ENCODE results near the gene PTPRG. TPM values are rescaled to one million over a fixed set of nuclear protein-coding genes. Genes with fewer than 3 reads are reported as not detected.

Gene PTPRG
- polyA plus RNA-seq, 1 donor (not counting 4 experiments of a cell fraction or from before 2014, with no cell fraction given): 12.1 TPM

DNA sequence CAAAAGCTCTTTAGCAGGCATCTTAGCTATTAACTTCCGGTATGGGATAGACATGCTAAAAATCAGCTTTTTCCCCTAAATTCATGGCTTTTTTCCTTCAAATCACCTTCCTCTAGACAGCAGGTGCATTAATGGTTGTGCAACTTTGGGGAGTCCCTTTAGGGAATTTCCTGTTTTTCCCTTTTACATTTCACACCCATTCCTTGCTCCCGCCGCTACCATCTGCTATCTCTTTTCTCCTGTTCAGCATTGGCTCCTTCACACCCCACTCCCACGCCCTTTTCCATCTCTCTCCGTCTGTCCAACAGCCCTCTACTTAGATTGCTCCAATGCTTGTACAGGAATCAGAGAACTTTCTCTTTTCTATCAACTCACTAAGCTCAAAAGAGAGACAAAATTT is 768.6 kb downstream of the PTPRG start:
- H3K36me3 ChIP-seq (ENCODE audit: control insufficient read depth in 2 of 2, extremely low read depth in 1 of 2, insufficient read depth in 2 of 2, low read length in 2 of 2): no peaks in the 10 kb centered on the region
- no peak for FAIRE-seq
- dilution Hi-C loops (cut with MboI; ENCODE audit: extremely low pct_ligation_motif_present, low sequenced_read_pairs): no loop called here

DNA sequence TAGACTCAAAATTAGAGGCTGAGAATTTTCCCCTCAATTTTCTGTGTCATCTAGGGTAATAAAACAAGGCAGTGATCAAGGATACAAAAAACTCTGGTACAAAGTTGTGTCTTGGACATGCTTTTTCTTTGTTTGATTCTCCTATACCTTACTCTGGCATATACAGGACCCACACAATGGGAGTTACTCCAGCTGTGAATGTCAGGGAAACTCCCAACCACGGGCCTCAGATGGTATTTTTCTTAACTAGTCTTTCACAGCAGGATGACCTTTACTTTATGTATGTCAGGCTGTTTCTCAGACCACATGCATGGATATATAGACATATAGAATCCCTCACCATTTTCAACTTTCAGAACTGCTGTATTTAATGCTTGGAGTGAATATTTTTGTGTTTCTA is 770.6 kb downstream of the PTPRG start:
- H4K20me1 ChIP-seq (ENCODE audit: control insufficient read depth, extremely low read depth, insufficient read depth, low read length): no peaks in the 10 kb centered on the region
- H3K79me2 ChIP-seq (ENCODE audit: control insufficient read depth, insufficient read depth, low read length): no peaks in the 10 kb centered on the region
- dilution Hi-C loops (cut with MboI; ENCODE audit: extremely low pct_ligation_motif_present, low sequenced_read_pairs): no loop called here
- H3K4me3 ChIP-seq (ENCODE audit: control insufficient read depth in 2 of 3, extremely low read depth in 1 of 3, insufficient read depth in 2 of 3, low read depth in 1 of 3, low read length in 3 of 3): no peak overlapping the region
- no peak overlapping the region for H3K4me2 ChIP-seq (ENCODE audit: control insufficient read depth, extremely low read depth, insufficient read depth, low read depth, low read length)
- no peaks in the 10 kb centered on the region for H3K36me3 ChIP-seq (ENCODE audit: control insufficient read depth in 2 of 2, extremely low read depth in 1 of 2, insufficient read depth in 2 of 2, low read length in 2 of 2)
- H3K9ac ChIP-seq (ENCODE audit: control insufficient read depth, extremely low read depth, insufficient read depth, low read length): no peak overlapping the region
- H3K4me1 ChIP-seq (ENCODE audit: control insufficient read depth, extremely low read depth, insufficient read depth, low read length): no peaks in the 10 kb centered on the region
- H3K27ac ChIP-seq (ENCODE audit: control insufficient read depth, insufficient read depth, low read length): no peak overlapping the region
- no peaks in the 10 kb centered on the region for H3K27me3 ChIP-seq (ENCODE audit: control insufficient read depth, extremely low read depth, insufficient read depth, low read length)
- no peaks in the 10 kb centered on the region for H3K9me3 ChIP-seq (ENCODE audit: control insufficient read depth, low read depth, low read length)
- no peak for DNase-seq (ENCODE audit: low read depth, low spot score)
- no peaks in the 10 kb centered on the region for H3K9me1 ChIP-seq (ENCODE audit: control insufficient read depth, extremely low read depth, insufficient read depth, low read length)
- TF ChIP-seq, protein P1, sequence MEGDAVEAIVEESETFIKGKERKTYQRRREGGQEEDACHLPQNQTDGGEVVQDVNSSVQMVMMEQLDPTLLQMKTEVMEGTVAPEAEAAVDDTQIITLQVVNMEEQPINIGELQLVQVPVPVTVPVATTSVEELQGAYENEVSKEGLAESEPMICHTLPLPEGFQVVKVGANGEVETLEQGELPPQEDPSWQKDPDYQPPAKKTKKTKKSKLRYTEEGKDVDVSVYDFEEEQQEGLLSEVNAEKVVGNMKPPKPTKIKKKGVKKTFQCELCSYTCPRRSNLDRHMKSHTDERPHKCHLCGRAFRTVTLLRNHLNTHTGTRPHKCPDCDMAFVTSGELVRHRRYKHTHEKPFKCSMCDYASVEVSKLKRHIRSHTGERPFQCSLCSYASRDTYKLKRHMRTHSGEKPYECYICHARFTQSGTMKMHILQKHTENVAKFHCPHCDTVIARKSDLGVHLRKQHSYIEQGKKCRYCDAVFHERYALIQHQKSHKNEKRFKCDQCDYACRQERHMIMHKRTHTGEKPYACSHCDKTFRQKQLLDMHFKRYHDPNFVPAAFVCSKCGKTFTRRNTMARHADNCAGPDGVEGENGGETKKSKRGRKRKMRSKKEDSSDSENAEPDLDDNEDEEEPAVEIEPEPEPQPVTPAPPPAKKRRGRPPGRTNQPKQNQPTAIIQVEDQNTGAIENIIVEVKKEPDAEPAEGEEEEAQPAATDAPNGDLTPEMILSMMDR (optimal IDR thresholded peaks at IDR 0.05 in 1 of 3, IDR thresholded peaks at IDR 0.05 in 1 of 3, conservative IDR thresholded peaks at IDR 0.05 in 1 of 3; ENCODE audit: extremely low read depth in 1 of 3, insufficient read depth in 2 of 3, low read length in 3 of 3): no peak
- no peak for TF ChIP-seq EZH2 (IDR thresholded peaks at IDR 0.05; ENCODE audit: low read length)
- no peak overlapping the region for H2AFZ ChIP-seq (ENCODE audit: control insufficient read depth, low read length)
- FAIRE-seq: no peak

More for the DNA sequence above, 768.6 kb downstream of the PTPRG start:
- Histone ChIP-seq H3K9me1 (ENCODE audit: control insufficient read depth, extremely low read depth, insufficient read depth, low read length) (no peaks in the 10 kb centered on the region), H3K4me3 (ENCODE audit: control insufficient read depth in 2 of 3, extremely low read depth in 1 of 3, insufficient read depth in 2 of 3, low read depth in 1 of 3, low read length in 3 of 3) (no peak overlapping the region), H3K4me2 (ENCODE audit: control insufficient read depth, extremely low read depth, insufficient read depth, low read depth, low read length) (no peak overlapping the region), H2AFZ (ENCODE audit: control insufficient read depth, low read length) (no peak overlapping the region), H3K27me3 (ENCODE audit: control insufficient read depth, extremely low read depth, insufficient read depth, low read length) (no peaks in the 10 kb centered on the region), H3K4me1 (ENCODE audit: control insufficient read depth, extremely low read depth, insufficient read depth, low read length) (no peaks in the 10 kb centered on the region), H4K20me1 (ENCODE audit: control insufficient read depth, extremely low read depth, insufficient read depth, low read length) (no peaks in the 10 kb centered on the region), H3K9me3 (ENCODE audit: control insufficient read depth, low read depth, low read length) (no peaks in the 10 kb centered on the region), H3K79me2 (ENCODE audit: control insufficient read depth, insufficient read depth, low read length) (no peaks in the 10 kb centered on the region), H3K27ac (ENCODE audit: control insufficient read depth, insufficient read depth, low read length) (no peak overlapping the region), H3K9ac (ENCODE audit: control insufficient read depth, extremely low read depth, insufficient read depth, low read length) (no peak overlapping the region)
- TF ChIP-seq EZH2 (IDR thresholded peaks at IDR 0.05; ENCODE audit: low read length): no peak
- TF ChIP-seq, protein P1 (optimal IDR thresholded peaks at IDR 0.05 in 1 of 3, IDR thresholded peaks at IDR 0.05 in 1 of 3, conservative IDR thresholded peaks at IDR 0.05 in 1 of 3; ENCODE audit: extremely low read depth in 1 of 3, insufficient read depth in 2 of 3, low read length in 3 of 3): no peak
- DNase-seq (ENCODE audit: low read depth, low spot score): no peak

Data from keratinocyte (primary cell).